Measurements from ENCODE around the gene TMPRSS13.

DNA sequence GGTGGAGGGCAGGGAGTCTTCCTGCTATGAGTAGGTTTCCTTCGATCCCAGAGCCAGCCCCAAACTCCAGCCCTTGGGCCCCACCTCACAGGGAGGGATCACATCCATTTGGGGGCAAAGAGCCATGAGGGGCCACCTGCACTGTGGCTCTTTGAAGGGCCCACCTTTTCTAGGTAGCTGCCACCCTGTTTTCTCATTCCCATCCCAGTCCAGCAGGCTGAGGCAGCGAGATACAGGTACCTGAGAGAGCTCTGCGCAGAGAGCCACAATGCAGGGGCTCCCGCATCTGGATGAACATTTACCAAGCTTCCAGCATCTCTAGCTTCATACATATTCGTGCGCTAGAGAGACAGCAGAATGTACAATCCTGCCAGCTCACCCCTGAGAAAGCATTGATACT, 69.1 kb downstream of the TMPRSS13 start:
- TF ChIP-seq, protein P1, sequence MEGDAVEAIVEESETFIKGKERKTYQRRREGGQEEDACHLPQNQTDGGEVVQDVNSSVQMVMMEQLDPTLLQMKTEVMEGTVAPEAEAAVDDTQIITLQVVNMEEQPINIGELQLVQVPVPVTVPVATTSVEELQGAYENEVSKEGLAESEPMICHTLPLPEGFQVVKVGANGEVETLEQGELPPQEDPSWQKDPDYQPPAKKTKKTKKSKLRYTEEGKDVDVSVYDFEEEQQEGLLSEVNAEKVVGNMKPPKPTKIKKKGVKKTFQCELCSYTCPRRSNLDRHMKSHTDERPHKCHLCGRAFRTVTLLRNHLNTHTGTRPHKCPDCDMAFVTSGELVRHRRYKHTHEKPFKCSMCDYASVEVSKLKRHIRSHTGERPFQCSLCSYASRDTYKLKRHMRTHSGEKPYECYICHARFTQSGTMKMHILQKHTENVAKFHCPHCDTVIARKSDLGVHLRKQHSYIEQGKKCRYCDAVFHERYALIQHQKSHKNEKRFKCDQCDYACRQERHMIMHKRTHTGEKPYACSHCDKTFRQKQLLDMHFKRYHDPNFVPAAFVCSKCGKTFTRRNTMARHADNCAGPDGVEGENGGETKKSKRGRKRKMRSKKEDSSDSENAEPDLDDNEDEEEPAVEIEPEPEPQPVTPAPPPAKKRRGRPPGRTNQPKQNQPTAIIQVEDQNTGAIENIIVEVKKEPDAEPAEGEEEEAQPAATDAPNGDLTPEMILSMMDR (IDR thresholded peaks at IDR 0.05; ENCODE audit: borderline replicate concordance, extremely low read depth, low read length, poor library complexity, severe bottlenecking) = no peak
- no peak for TF ChIP-seq EZH2 (IDR thresholded peaks at IDR 0.05; ENCODE audit: borderline replicate concordance, low read depth, low read length, severe bottlenecking)
